ENCODE measurements around the gene CHPF.
A peak's percentile ranks its signal among the peaks of the same experiment; 100 is the strongest.

Gene CHPF

GRCh38 chr2:219544567-219544966, 958 bp upstream of the CHPF start:
- peak overlapping the region; percentile 42 to 58 for H3K4me3 ChIP-seq (ENCODE audit: low read depth in 1 of 2, low read length in 2 of 2)
- H3K9me3 ChIP-seq (ENCODE audit: low read length): no peaks in the 10 kb centered on the region
- H3K27me3 ChIP-seq (ENCODE audit: control insufficient read depth in 1 of 2, insufficient read depth in 2 of 2, low read length in 2 of 2): no peaks in the 10 kb centered on the region
- no peak overlapping the region for H3K9ac ChIP-seq (ENCODE audit: low read length)
- H3K36me3 ChIP-seq (ENCODE audit: insufficient read depth, low read length): peaks cover 15% of the 10 kb centered on the region
- H3K27ac ChIP-seq (ENCODE audit: low read depth, low read length): peak overlapping the region; percentile 80
- peaks cover 23% of the 10 kb centered on the region for H3K4me1 ChIP-seq (ENCODE audit: insufficient read depth, low read length)

- H3K9me3 ChIP-seq (ENCODE audit: low read length): no peaks in the 10 kb centered on the region
- H3K27me3 ChIP-seq (ENCODE audit: control insufficient read depth in 1 of 2, insufficient read depth in 2 of 2, low read length in 2 of 2): no peaks in the 10 kb centered on the region
- peak overlapping the region; percentile 80 for H3K27ac ChIP-seq (ENCODE audit: low read depth, low read length)
- H3K4me1 ChIP-seq (ENCODE audit: insufficient read depth, low read length): peaks cover 23% of the 10 kb centered on the region
- peak overlapping the region; percentile 58 to 78 for H3K4me3 ChIP-seq (ENCODE audit: low read depth in 1 of 2, low read length in 2 of 2)
- peak overlapping the region; percentile 61 for H3K9ac ChIP-seq (ENCODE audit: low read length)
- peaks cover 15% of the 10 kb centered on the region for H3K36me3 ChIP-seq (ENCODE audit: insufficient read depth, low read length)
Observed at GRCh38 chr2:219542931-219543595, 546 bp downstream of the CHPF start.

- H3K9me3 ChIP-seq (ENCODE audit: low read length): no peaks in the 10 kb centered on the region
- H3K27ac ChIP-seq (ENCODE audit: low read depth, low read length): no peak overlapping the region
- no peak overlapping the region for H3K9ac ChIP-seq (ENCODE audit: low read length)
- H3K27me3 ChIP-seq (ENCODE audit: control insufficient read depth in 1 of 2, insufficient read depth in 2 of 2, low read length in 2 of 2): no peaks in the 10 kb centered on the region
- no peak overlapping the region for H3K4me3 ChIP-seq (ENCODE audit: low read depth in 1 of 2, low read length in 2 of 2)
- H3K4me1 ChIP-seq (ENCODE audit: insufficient read depth, low read length): peaks cover 23% of the 10 kb centered on the region
- peaks cover 15% of the 10 kb centered on the region for H3K36me3 ChIP-seq (ENCODE audit: insufficient read depth, low read length)
Observed at GRCh38 chr2:219541611-219542180, 1.9 kb downstream of the CHPF start.

GRCh38 chr2:219540784-219541504, 2.7 kb downstream of the CHPF start:
- Histone ChIP-seq H3K4me1 (ENCODE audit: insufficient read depth, low read length) (peaks cover 23% of the 10 kb centered on the region), H3K9ac (ENCODE audit: low read length) (no peak overlapping the region), H3K27ac (ENCODE audit: low read depth, low read length) (no peak overlapping the region), H3K36me3 (ENCODE audit: insufficient read depth, low read length) (peaks cover 15% of the 10 kb centered on the region), H3K4me3 (ENCODE audit: low read depth in 1 of 2, low read length in 2 of 2) (no peak overlapping the region), H3K27me3 (ENCODE audit: control insufficient read depth in 1 of 2, insufficient read depth in 2 of 2, low read length in 2 of 2) (no peaks in the 10 kb centered on the region), H3K9me3 (ENCODE audit: low read length) (no peaks in the 10 kb centered on the region)

- Histone ChIP-seq H3K36me3 (ENCODE audit: insufficient read depth, low read length) (peaks cover 15% of the 10 kb centered on the region), H3K4me3 (ENCODE audit: low read depth in 1 of 2, low read length in 2 of 2) (no peak overlapping the region), H3K9ac (ENCODE audit: low read length) (no peak overlapping the region), H3K27me3 (ENCODE audit: control insufficient read depth in 1 of 2, insufficient read depth in 2 of 2, low read length in 2 of 2) (no peaks in the 10 kb centered on the region), H3K27ac (ENCODE audit: low read depth, low read length) (no peak overlapping the region), H3K4me1 (ENCODE audit: insufficient read depth, low read length) (peaks cover 23% of the 10 kb centered on the region), H3K9me3 (ENCODE audit: low read length) (no peaks in the 10 kb centered on the region)
Observed at GRCh38 chr2:219539926-219540678, 3.5 kb downstream of the CHPF start.

GRCh38 chr2:219538956-219539788, 4.4 kb downstream of the CHPF start:
- Histone ChIP-seq H3K4me1 (ENCODE audit: insufficient read depth, low read length) (peaks cover 17% of the 10 kb centered on the region), H3K36me3 (ENCODE audit: insufficient read depth, low read length) (peaks cover 15% of the 10 kb centered on the region), H3K27ac (ENCODE audit: low read depth, low read length) (no peak overlapping the region), H3K9me3 (ENCODE audit: low read length) (no peaks in the 10 kb centered on the region), H3K4me3 (ENCODE audit: low read depth in 1 of 2, low read length in 2 of 2) (no peak overlapping the region), H3K27me3 (ENCODE audit: control insufficient read depth in 1 of 2, insufficient read depth in 2 of 2, low read length in 2 of 2) (no peaks in the 10 kb centered on the region), H3K9ac (ENCODE audit: low read length) (no peak overlapping the region)

GRCh38 chr2:219538504-219538951, 5.1 kb downstream of the CHPF start:
- H3K27ac ChIP-seq (ENCODE audit: low read depth, low read length): no peak overlapping the region
- peaks cover 15% of the 10 kb centered on the region for H3K36me3 ChIP-seq (ENCODE audit: insufficient read depth, low read length)
- H3K9ac ChIP-seq (ENCODE audit: low read length): no peak overlapping the region
- no peaks in the 10 kb centered on the region for H3K9me3 ChIP-seq (ENCODE audit: low read length)
- H3K4me3 ChIP-seq (ENCODE audit: low read depth in 1 of 2, low read length in 2 of 2): no peak overlapping the region
- H3K27me3 ChIP-seq (ENCODE audit: control insufficient read depth in 1 of 2, insufficient read depth in 2 of 2, low read length in 2 of 2): no peaks in the 10 kb centered on the region
- H3K4me1 ChIP-seq (ENCODE audit: insufficient read depth, low read length): peaks cover 15% of the 10 kb centered on the region

- no peaks in the 10 kb centered on the region for H3K27me3 ChIP-seq (ENCODE audit: control insufficient read depth in 1 of 2, insufficient read depth in 2 of 2, low read length in 2 of 2)
- H3K9me3 ChIP-seq (ENCODE audit: low read length): no peaks in the 10 kb centered on the region
- H3K4me1 ChIP-seq (ENCODE audit: insufficient read depth, low read length): peaks cover 15% of the 10 kb centered on the region
- H3K36me3 ChIP-seq (ENCODE audit: insufficient read depth, low read length): peaks cover 15% of the 10 kb centered on the region
- no peak overlapping the region for H3K9ac ChIP-seq (ENCODE audit: low read length)
- no peak overlapping the region for H3K27ac ChIP-seq (ENCODE audit: low read depth, low read length)
- no peak overlapping the region for H3K4me3 ChIP-seq (ENCODE audit: low read depth in 1 of 2, low read length in 2 of 2)
Observed at GRCh38 chr2:219537657-219538488, 5.7 kb downstream of the CHPF start.

- no peak overlapping the region for H3K27ac ChIP-seq (ENCODE audit: low read depth, low read length)
- peaks cover 15% of the 10 kb centered on the region for H3K36me3 ChIP-seq (ENCODE audit: insufficient read depth, low read length)
- H3K9ac ChIP-seq (ENCODE audit: low read length): no peak overlapping the region
- peaks cover 6% of the 10 kb centered on the region for H3K4me1 ChIP-seq (ENCODE audit: insufficient read depth, low read length)
- H3K9me3 ChIP-seq (ENCODE audit: low read length): no peaks in the 10 kb centered on the region
- H3K27me3 ChIP-seq (ENCODE audit: control insufficient read depth in 1 of 2, insufficient read depth in 2 of 2, low read length in 2 of 2): no peaks in the 10 kb centered on the region
- H3K4me3 ChIP-seq (ENCODE audit: low read depth in 1 of 2, low read length in 2 of 2): no peak overlapping the region
Observed at GRCh38 chr2:219536967-219537366, 6.6 kb downstream of the CHPF start.

GRCh38 chr2:219536425-219536824, 7.2 kb downstream of the CHPF start:
- H3K36me3 ChIP-seq (ENCODE audit: insufficient read depth, low read length): peaks cover 15% of the 10 kb centered on the region
- no peak overlapping the region for H3K4me3 ChIP-seq (ENCODE audit: low read depth in 1 of 2, low read length in 2 of 2)
- H3K27me3 ChIP-seq (ENCODE audit: control insufficient read depth in 1 of 2, insufficient read depth in 2 of 2, low read length in 2 of 2): no peaks in the 10 kb centered on the region
- no peaks in the 10 kb centered on the region for H3K9me3 ChIP-seq (ENCODE audit: low read length)
- no peak overlapping the region for H3K27ac ChIP-seq (ENCODE audit: low read depth, low read length)
- peaks cover under 1% of the 10 kb centered on the region for H3K4me1 ChIP-seq (ENCODE audit: insufficient read depth, low read length)
- H3K9ac ChIP-seq (ENCODE audit: low read length): no peak overlapping the region

Data from muscle layer of colon (tissue), 2 donors.